ENCODE data around the gene CHD2. TPM values are rescaled to one million over a fixed set of nuclear protein-coding genes. Genes with fewer than 3 reads are reported as not detected.

CHD2 gene
- total and polyA plus RNA-seq, 2 donors (not counting 3 experiments of a cell fraction or from before 2014, with no cell fraction given), result 53.8 to 97.9 TPM

DNA sequence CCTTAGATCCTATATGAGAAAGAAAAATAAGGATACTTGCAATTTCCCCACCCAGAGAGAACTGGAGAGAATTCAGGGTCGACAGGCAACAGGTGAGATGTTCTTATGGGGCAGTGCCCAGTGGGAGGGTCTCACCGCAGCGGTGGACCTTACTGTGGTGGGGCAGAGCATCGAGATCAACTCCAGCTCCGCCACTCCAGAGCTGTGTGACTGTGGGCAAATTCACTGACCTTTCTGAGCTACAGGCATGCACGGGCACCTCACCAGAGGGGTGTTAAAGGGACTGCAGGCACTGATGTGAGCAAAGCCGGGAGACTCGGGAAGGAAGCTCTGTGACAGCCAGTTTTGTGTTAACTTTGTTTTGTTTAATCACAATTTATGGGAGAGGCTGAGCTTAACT, 158.0 kb downstream of the CHD2 start:
- Histone ChIP-seq H3K4me2 (ENCODE audit: insufficient read depth, low read length) (no peak overlapping the region), H3K9me3 (replicated peaks; ENCODE audit: control insufficient read depth, insufficient read depth, low read length) (no peaks in the 10 kb centered on the region), H3K79me2 (ENCODE audit: control insufficient read depth, insufficient read depth, low read length) (no peaks in the 10 kb centered on the region), H3K9me1 (replicated peaks; ENCODE audit: control insufficient read depth, extremely low read depth, insufficient read depth, low read length) (no peaks in the 10 kb centered on the region), H3K4me1 (ENCODE audit: control insufficient read depth, extremely low read depth, insufficient read depth, low read length) (no peaks in the 10 kb centered on the region), H2AFZ (ENCODE audit: low read depth, low read length) (no peak overlapping the region), H3K27ac (ENCODE audit: insufficient read depth, low read depth, low read length) (no peak overlapping the region), H4K20me1 (replicated peaks; ENCODE audit: control insufficient read depth, extremely low read depth, insufficient read depth, low read length) (no peaks in the 10 kb centered on the region), H3K4me3 (replicated peaks in 1 of 3; ENCODE audit: insufficient read depth in 1 of 3, low read depth in 1 of 3, low read length in 3 of 3) (no peak overlapping the region), H3K36me3 (ENCODE audit: control insufficient read depth in 2 of 2, extremely low read depth in 1 of 2, insufficient read depth in 2 of 2, low read length in 2 of 2) (no peaks in the 10 kb centered on the region), H3K27me3 (ENCODE audit: control insufficient read depth in 2 of 2, insufficient read depth in 2 of 2, low read length in 2 of 2) (no peaks in the 10 kb centered on the region), H3K9ac (replicated peaks; ENCODE audit: extremely low read depth, insufficient read depth, low read length) (no peak overlapping the region)
- BruUV-seq (replicated peaks), result no TSS peak
- intact Hi-C loops (cut with micrococcal nuclease), result no loop called here
- CTCF ChIA-PET, result interaction anchor here (2.4 to 2.9 kb wide), 2 partner anchors 28 to 30 kb away, joined by 13 to 18 read pairs; no protein-coding TSS in a partner anchor
- no peak for TF ChIP-seq POLR2A (IDR thresholded peaks at IDR 0.05; ENCODE audit: low read depth, low read length)
- no peak for TF ChIP-seq JUN (IDR thresholded peaks at IDR 0.05; ENCODE audit: borderline replicate concordance, insufficient read depth, insufficient read length, low read depth)
- no peak for TF ChIP-seq GATA2 (IDR thresholded peaks at IDR 0.05; ENCODE audit: insufficient read depth, insufficient read length, low read depth, low read length)
- TF ChIP-seq, protein P1, sequence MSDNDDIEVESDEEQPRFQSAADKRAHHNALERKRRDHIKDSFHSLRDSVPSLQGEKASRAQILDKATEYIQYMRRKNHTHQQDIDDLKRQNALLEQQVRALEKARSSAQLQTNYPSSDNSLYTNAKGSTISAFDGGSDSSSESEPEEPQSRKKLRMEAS (IDR thresholded peaks at IDR 0.05; ENCODE audit: insufficient read depth, insufficient read length), result no peak
- TF ChIP-seq POLR2AphosphoS5 (IDR thresholded peaks at IDR 0.05; ENCODE audit: insufficient read depth, low read depth, low read length), result no peak
- no peak for TF ChIP-seq EZH2 (IDR thresholded peaks at IDR 0.05; ENCODE audit: borderline replicate concordance, low read depth, low read length, severe bottlenecking)
- TF ChIP-seq MYC (IDR thresholded peaks at IDR 0.05; ENCODE audit: low read depth, low read length), result no peak
- no peak for TF ChIP-seq FOS (IDR thresholded peaks at IDR 0.05; ENCODE audit: borderline replicate concordance, insufficient read depth, low read length)
- POLR2A ChIA-PET, result no interaction called here
- dilution Hi-C loops (cut with MboI; ENCODE audit: extremely low pct_ligation_motif_present, low sequenced_read_pairs), result no loop called here
- no peak for DNase-seq (ENCODE audit: low read depth, low spot score)
- no peak for FAIRE-seq

DNA sequence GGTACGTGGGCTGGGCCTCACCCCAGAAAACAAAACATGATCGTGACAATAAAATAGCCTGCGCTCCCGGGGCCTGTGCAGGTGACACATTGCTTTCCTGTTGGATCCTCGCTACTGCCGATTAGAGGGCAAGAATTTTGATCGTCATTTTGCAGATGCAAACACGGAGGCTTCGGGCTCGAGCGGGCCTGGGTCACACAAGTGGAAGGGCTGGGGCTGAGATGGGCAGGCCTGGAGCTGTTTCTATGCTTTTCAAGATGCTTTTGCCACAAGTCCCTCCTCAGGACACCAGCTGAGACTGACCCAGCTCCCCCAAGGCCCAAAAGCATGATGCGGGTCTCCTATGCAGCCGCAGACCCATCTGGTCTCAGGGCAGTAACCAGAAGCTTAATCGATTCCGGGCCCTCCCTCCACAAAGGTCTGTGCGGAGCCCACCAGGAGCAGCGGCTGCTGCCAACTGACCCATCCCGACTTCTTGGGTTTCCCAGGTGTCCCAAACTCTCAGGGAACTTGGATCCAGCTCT, 158.8 kb downstream of the CHD2 start:
- H3K36me3 ChIP-seq (ENCODE audit: control insufficient read depth in 2 of 2, extremely low read depth in 1 of 2, insufficient read depth in 2 of 2, low read length in 2 of 2), result no peaks in the 10 kb centered on the region
- dilution Hi-C loops (cut with MboI; ENCODE audit: extremely low pct_ligation_motif_present, low sequenced_read_pairs), result no loop called here
- H3K9me3 ChIP-seq (replicated peaks; ENCODE audit: control insufficient read depth, insufficient read depth, low read length), result no peaks in the 10 kb centered on the region
- H3K9me1 ChIP-seq (replicated peaks; ENCODE audit: control insufficient read depth, extremely low read depth, insufficient read depth, low read length), result no peaks in the 10 kb centered on the region
- H3K9ac ChIP-seq (replicated peaks; ENCODE audit: extremely low read depth, insufficient read depth, low read length), result no peak overlapping the region
- intact Hi-C loops (cut with micrococcal nuclease), result no loop called here
- H2AFZ ChIP-seq (ENCODE audit: low read depth, low read length), result no peak overlapping the region
- H3K4me1 ChIP-seq (ENCODE audit: control insufficient read depth, extremely low read depth, insufficient read depth, low read length), result no peaks in the 10 kb centered on the region
- no peaks in the 10 kb centered on the region for H3K79me2 ChIP-seq (ENCODE audit: control insufficient read depth, insufficient read depth, low read length)
- FAIRE-seq, result no peak
- no peaks in the 10 kb centered on the region for H4K20me1 ChIP-seq (replicated peaks; ENCODE audit: control insufficient read depth, extremely low read depth, insufficient read depth, low read length)
- no peak overlapping the region for H3K4me3 ChIP-seq (replicated peaks in 1 of 3; ENCODE audit: insufficient read depth in 1 of 3, low read depth in 1 of 3, low read length in 3 of 3)
- DNase-seq (ENCODE audit: low read depth, low spot score), result no peak
- no peak overlapping the region for H3K4me2 ChIP-seq (ENCODE audit: insufficient read depth, low read length)
- BruUV-seq (replicated peaks), result no TSS peak
- no peak for TF ChIP-seq GATA2 (IDR thresholded peaks at IDR 0.05; ENCODE audit: insufficient read depth, insufficient read length, low read depth, low read length)
- TF ChIP-seq POLR2AphosphoS5 (IDR thresholded peaks at IDR 0.05; ENCODE audit: insufficient read depth, low read depth, low read length), result no peak
- no peak for TF ChIP-seq POLR2A (IDR thresholded peaks at IDR 0.05; ENCODE audit: low read depth, low read length)
- TF ChIP-seq, protein P1 (IDR thresholded peaks at IDR 0.05; ENCODE audit: insufficient read depth, insufficient read length), result no peak
- no peak for TF ChIP-seq EZH2 (IDR thresholded peaks at IDR 0.05; ENCODE audit: borderline replicate concordance, low read depth, low read length, severe bottlenecking)
- TF ChIP-seq, protein P2, sequence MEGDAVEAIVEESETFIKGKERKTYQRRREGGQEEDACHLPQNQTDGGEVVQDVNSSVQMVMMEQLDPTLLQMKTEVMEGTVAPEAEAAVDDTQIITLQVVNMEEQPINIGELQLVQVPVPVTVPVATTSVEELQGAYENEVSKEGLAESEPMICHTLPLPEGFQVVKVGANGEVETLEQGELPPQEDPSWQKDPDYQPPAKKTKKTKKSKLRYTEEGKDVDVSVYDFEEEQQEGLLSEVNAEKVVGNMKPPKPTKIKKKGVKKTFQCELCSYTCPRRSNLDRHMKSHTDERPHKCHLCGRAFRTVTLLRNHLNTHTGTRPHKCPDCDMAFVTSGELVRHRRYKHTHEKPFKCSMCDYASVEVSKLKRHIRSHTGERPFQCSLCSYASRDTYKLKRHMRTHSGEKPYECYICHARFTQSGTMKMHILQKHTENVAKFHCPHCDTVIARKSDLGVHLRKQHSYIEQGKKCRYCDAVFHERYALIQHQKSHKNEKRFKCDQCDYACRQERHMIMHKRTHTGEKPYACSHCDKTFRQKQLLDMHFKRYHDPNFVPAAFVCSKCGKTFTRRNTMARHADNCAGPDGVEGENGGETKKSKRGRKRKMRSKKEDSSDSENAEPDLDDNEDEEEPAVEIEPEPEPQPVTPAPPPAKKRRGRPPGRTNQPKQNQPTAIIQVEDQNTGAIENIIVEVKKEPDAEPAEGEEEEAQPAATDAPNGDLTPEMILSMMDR (IDR thresholded peaks at IDR 0.05; ENCODE audit: extremely low read depth in 1 of 2, insufficient read depth in 1 of 2, low read depth in 1 of 2, low read length in 2 of 2), result no peak
- no peak for TF ChIP-seq MYC (IDR thresholded peaks at IDR 0.05; ENCODE audit: low read depth, low read length)
- no peak for TF ChIP-seq JUN (IDR thresholded peaks at IDR 0.05; ENCODE audit: borderline replicate concordance, insufficient read depth, insufficient read length, low read depth)
- no peak for TF ChIP-seq FOS (IDR thresholded peaks at IDR 0.05; ENCODE audit: borderline replicate concordance, insufficient read depth, low read length)
- CTCF ChIA-PET, result interaction anchor here (0.9 to 2.9 kb wide), 4 partner anchors 13 to 1265 kb away, joined by 3 to 18 read pairs (median 9); no protein-coding TSS in a partner anchor
- no peaks in the 10 kb centered on the region for H3K27me3 ChIP-seq (ENCODE audit: control insufficient read depth in 2 of 2, insufficient read depth in 2 of 2, low read length in 2 of 2)
- H3K27ac ChIP-seq (ENCODE audit: insufficient read depth, low read depth, low read length), result no peak overlapping the region
- POLR2A ChIA-PET, result no interaction called here
